Limb (tissue), 2 donors: ENCODE results near the gene LPIN2.

Experiments used
- DNase-seq, 2 donors: peaks; one replicate each; pipeline ENCODE4 v3.0.0-alpha.2; 2016; ENCODE audit errors: extremely low spot score in 2 of 2

LPIN2 gene

GRCh38 chr18:2982452-2983269, 30.3 kb downstream of the LPIN2 start:
- no peak for DNase-seq

- no peak for DNase-seq
Observed at GRCh38 chr18:2982022-2982421, 30.9 kb downstream of the LPIN2 start.

GRCh38 chr18:2981212-2981728, 31.7 kb downstream of the LPIN2 start:
- DNase-seq = no peak

GRCh38 chr18:2979871-2980790, 32.8 kb downstream of the LPIN2 start:
- DNase-seq = no peak

GRCh38 chr18:2979129-2979528, 33.8 kb downstream of the LPIN2 start:
- DNase-seq = no peak

GRCh38 chr18:2978661-2979106, 34.3 kb downstream of the LPIN2 start:
- no peak for DNase-seq

GRCh38 chr18:2978208-2978607, 34.7 kb downstream of the LPIN2 start:
- no peak for DNase-seq

GRCh38 chr18:2976218-2977132, 36.5 kb downstream of the LPIN2 start:
- DNase-seq = no peak

- DNase-seq = no peak
Observed at GRCh38 chr18:2974731-2975130, 38.2 kb downstream of the LPIN2 start.

- DNase-seq = no peak
Observed at GRCh38 chr18:2971741-2972552, 41.0 kb downstream of the LPIN2 start.

GRCh38 chr18:2970772-2971659, 41.9 kb downstream of the LPIN2 start:
- DNase-seq = no peak

GRCh38 chr18:2970344-2970743, 42.6 kb downstream of the LPIN2 start:
- no peak for DNase-seq

- no peak for DNase-seq
Observed at GRCh38 chr18:2969695-2970094, 43.2 kb downstream of the LPIN2 start.

GRCh38 chr18:2968606-2969005, 44.3 kb downstream of the LPIN2 start:
- DNase-seq = no peak

GRCh38 chr18:2967820-2968219, 45.1 kb downstream of the LPIN2 start:
- no peak for DNase-seq

GRCh38 chr18:2967357-2967756, 45.6 kb downstream of the LPIN2 start:
- DNase-seq = no peak

- no peak for DNase-seq
Observed at GRCh38 chr18:2966560-2966959, 46.4 kb downstream of the LPIN2 start.

GRCh38 chr18:2965797-2966196, 47.1 kb downstream of the LPIN2 start:
- DNase-seq = no peak

- no peak for DNase-seq
Observed at GRCh38 chr18:2964361-2965010, 48.5 kb downstream of the LPIN2 start.
